Stomach (tissue), 9 donors: ENCODE measurements around the gene CACNA2D3. TPM values are rescaled to one million over a fixed set of nuclear protein-coding genes. Genes with fewer than 3 reads are reported as not detected.

Experiments
- DNase-seq, 2 donors: peaks; one replicate each; pipeline versions ENCODE4 v3.0.0 to v3.0.0-alpha.2; 2013 to 2019
- H3K27ac ChIP-seq, 5 donors: fragments of 200-600 bp in 4 of 5; sonication (generic) in 4 of 5; one replicate each; pipeline ENCODE4 v1.5.1; 2013 to 2019; ENCODE audit warnings: mild to moderate bottlenecking in 1 of 5, moderate library complexity in 1 of 5
- H3K27me3 ChIP-seq, 3 donors: fragments of 200-600 bp; sonication (generic); one replicate each; pipeline ENCODE4 v1.5.1; 2017 to 2019; ENCODE audit warnings: mixed run types in 1 of 3
- H3K36me3 ChIP-seq, 4 donors: fragments of 200-600 bp; sonication (generic); 1 replicate in 3 of 4; 2 replicates in 1 of 4; pipeline ENCODE4 v1.5.1; 2016 to 2019
- H3K4me1 ChIP-seq, 4 donors: fragments of 200-600 bp; sonication (generic); one replicate each; pipeline ENCODE4 v1.5.1; 2016 to 2019
- H3K4me3 ChIP-seq, 4 donors: fragments of 200-600 bp; sonication (generic) in 3 of 4; one replicate each; pipeline ENCODE4 v1.5.1; 2016 to 2019; ENCODE audit warnings: mild to moderate bottlenecking in 1 of 4
- H3K9me3 ChIP-seq, 4 donors: fragments of 200-600 bp; sonication (generic); one replicate each; pipeline ENCODE4 v1.5.1; 2016 to 2019
- EP300 ChIP-seq: sonication (generic); formaldehyde crosslinking; IDR thresholded peaks from one replicate; pipeline ENCODE4 v1.6.1; 2017; ENCODE audit warnings: antibody characterized with exemption
- POLR2A ChIP-seq, 4 donors: fragments of 450-650 bp; IDR thresholded peaks; one replicate each; pipeline ENCODE4 v1.6.1; 2016; ENCODE audit warnings: antibody characterized with exemption in 4 of 4, control low read depth in 2 of 4, mild to moderate bottlenecking in 1 of 4, moderate library complexity in 1 of 4
- POLR2AphosphoS5 ChIP-seq, 3 donors: sonication (generic); formaldehyde crosslinking; IDR thresholded peaks; one replicate each; pipeline ENCODE4 v1.6.1; 2016; ENCODE audit warnings: antibody characterized with exemption in 3 of 3
- WGBS, 5 donors: extraction: QIAGEN DNeasy Blood & Tissue Kit in 3 of 5; methylation state at CpG; one replicate each; pipeline versions ENCODE4 v1.1.5 to v1.1.7; 2013 to 2018; 5-methylcytosine and 5-hydroxymethylcytosine counted together
- intact Hi-C: fragments of 100-400 bp; cut with DNase I; formaldehyde crosslinking; loops from one replicate; pipeline ENCODE4 v1.15.1; 2023; ENCODE audit warnings: low total_unique reads
- polyA plus RNA-seq, 3 donors: library from polyadenylated mRNA; stranded (reverse); fragments of 200-250 nt; gene quantifications; one replicate each; pipeline ENCODE4 v1.2.3, GENCODE V29; 2013
- total RNA-seq, 5 donors: library from RNA; depleted of rRNA; stranded (reverse); fragments of >200 nt; gene quantifications; one replicate each; pipeline versions ENCODE4 v1.1.0 to v1.2.3, GENCODE V29; 2014 to 2016
- TF ChIP-seq, protein P1 (sequence below), 7 experiments: fragments of 450-650 bp in 4 of 7; fragments of 200-600 bp in 3 of 7; sonication (generic) in 3 of 7; IDR thresholded peaks; one replicate each; pipeline ENCODE4 v1.5.1; 2016 to 2019; ENCODE audit warnings: antibody characterized with exemption in 7 of 7, control low read depth in 2 of 7, mild to moderate bottlenecking in 1 of 7
- donor health status: healthy with polysubstance abuse.
- donor health status: Bipolar disorder and iron deficiency.
- donor health status: healthy.

CACNA2D3 gene
- total and polyA plus RNA-seq, 8 donors = 0.56 to 54.0 (median 2.9) TPM; not detected in 1

DNA sequence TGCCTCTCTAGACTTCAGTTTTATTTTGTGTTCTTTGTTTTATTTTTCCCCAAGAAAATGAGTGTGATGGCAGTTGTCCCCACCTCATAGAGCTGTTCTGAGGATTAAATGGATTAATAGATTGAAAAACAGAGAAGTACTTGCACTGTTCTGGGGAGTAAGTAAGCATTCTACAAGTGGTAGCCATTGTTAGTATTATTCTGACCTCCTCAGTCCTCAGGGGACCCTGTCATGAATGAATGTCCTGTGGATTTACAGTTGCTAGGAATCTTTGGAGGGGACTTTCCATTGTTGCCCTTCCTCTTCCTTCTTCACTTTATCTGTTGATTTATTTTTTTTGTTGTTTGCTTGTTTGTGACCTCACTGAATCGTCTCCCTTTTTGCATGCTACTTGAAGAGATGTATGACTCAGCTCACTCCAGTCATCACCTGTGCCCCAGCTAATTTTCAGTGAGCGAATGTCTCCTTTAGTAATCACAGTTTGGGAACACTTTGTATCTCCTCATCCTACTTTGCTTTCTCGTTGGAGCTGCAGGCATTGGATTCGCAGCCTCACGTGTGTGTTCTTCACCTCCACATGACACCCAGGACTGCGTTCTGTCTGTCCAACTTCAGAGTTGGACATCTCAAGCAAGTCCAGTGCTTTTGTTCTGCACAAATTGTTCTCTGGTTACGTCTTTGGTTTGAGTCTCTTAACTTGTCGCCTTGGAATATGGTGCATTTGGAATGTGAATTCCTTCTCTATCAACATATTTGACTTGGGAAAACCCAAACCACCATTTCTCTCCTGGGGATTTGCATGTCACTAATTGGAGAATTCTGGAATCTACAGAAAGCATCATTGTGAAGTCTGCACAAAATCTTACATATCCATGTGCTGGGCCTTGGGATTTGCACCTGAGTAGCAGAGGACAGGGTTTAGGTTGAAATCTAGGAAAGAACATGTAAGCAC is 751.0 kb downstream of the CACNA2D3 start:
- no peak for TF ChIP-seq EP300
- TF ChIP-seq POLR2A (IDR thresholded peaks at IDR 0.05) = no peak
- TF ChIP-seq, protein P1, sequence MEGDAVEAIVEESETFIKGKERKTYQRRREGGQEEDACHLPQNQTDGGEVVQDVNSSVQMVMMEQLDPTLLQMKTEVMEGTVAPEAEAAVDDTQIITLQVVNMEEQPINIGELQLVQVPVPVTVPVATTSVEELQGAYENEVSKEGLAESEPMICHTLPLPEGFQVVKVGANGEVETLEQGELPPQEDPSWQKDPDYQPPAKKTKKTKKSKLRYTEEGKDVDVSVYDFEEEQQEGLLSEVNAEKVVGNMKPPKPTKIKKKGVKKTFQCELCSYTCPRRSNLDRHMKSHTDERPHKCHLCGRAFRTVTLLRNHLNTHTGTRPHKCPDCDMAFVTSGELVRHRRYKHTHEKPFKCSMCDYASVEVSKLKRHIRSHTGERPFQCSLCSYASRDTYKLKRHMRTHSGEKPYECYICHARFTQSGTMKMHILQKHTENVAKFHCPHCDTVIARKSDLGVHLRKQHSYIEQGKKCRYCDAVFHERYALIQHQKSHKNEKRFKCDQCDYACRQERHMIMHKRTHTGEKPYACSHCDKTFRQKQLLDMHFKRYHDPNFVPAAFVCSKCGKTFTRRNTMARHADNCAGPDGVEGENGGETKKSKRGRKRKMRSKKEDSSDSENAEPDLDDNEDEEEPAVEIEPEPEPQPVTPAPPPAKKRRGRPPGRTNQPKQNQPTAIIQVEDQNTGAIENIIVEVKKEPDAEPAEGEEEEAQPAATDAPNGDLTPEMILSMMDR (IDR thresholded peaks at IDR 0.05) = no peak
- no peak for TF ChIP-seq POLR2AphosphoS5 (IDR thresholded peaks at IDR 0.05)
- no peak for DNase-seq
- no peaks in the 10 kb centered on the region for H3K9me3 ChIP-seq
- H3K4me1 ChIP-seq = peaks cover 0 to 4% (median 0%) of the 10 kb centered on the region in 4 donors
- no peaks in the 10 kb centered on the region for H3K36me3 ChIP-seq
- H3K4me3 ChIP-seq = no peak overlapping the region
- no peak overlapping the region for H3K27ac ChIP-seq
- intact Hi-C loops = no loop called here
- H3K27me3 ChIP-seq = no peaks in the 10 kb centered on the region
- 80 to 84% (median 81%) methylated on average over 8 of the region's 8 CpGs for WGBS, 5 donors

DNA sequence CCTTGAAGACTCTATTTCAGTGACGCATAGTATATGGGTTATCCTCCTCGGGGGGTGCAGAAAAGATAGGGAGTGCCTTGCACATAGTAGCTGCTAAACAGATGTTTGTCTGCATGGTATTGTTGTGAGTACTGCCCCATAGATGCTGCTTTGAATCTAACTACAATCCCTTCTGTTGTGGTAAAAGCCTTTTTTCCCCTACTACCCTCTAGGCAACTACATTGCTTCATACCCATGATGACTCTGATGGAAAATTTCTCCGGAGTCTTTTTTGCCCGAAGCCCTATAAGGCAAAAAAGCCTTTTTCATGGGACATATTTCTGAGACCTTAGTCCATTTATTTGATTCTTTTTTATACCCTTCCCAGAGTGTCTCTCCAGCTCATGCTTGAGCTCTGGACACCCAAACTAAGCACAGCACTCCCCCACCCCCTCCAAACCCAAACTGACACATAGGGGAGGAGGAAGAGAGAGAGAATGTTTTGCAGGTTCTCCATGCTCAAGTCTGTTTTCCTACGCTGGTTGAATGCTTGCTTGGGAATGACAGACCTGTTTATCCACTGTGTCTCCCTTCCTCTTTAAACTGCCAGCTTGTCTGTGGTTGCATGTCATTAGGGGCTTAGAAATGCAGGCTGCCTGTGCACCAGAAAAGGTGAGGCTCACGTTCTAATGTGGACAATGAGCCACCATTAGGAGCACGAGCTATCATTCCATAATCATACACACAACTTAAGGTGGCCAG is 752.6 kb downstream of the CACNA2D3 start:
- H3K27me3 ChIP-seq = no peaks in the 10 kb centered on the region
- no peaks in the 10 kb centered on the region for H3K36me3 ChIP-seq
- WGBS, 5 donors = 74 to 81% (median 76%) methylated on average over 7 of the region's 7 CpGs
- no peak overlapping the region for H3K4me3 ChIP-seq
- H3K27ac ChIP-seq = no peak overlapping the region
- H3K4me1 ChIP-seq = peaks cover 0 to 4% (median 0%) of the 10 kb centered on the region in 4 donors
- H3K9me3 ChIP-seq = no peaks in the 10 kb centered on the region
- no peak for TF ChIP-seq POLR2AphosphoS5 (IDR thresholded peaks at IDR 0.05)
- no peak for DNase-seq
- intact Hi-C loops = no loop called here

DNA sequence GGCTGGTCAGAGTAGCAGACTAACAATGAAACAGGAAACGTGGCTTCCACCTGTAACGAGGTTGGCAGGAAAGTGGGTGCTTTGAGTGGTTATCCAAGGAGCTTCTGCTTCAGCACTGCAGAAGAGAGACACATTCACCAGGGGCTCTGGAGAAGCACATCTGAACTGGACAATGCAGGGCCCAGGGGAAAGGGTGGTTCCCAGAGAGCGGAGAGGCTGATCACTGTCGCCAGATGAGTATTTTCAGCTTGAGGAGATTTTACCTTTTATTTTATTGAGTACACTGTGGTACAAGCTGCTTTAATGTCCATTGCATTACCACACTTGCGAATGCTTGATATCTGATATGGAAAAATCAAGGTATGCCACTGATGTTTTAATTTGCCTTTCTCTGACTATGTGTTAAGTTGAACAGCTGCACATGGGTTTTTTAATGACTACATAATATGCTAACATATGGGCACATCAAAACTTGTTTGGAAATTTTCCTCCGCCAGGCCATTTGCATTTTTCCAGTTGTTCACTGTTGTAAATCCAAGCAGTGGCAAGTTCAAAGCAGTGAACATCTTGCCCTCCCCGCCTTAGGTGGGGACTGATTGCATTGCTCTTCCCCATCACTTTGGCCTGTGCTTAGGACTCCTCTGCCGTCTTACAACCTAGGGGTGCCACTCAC is 753.4 kb downstream of the CACNA2D3 start:
- Histone ChIP-seq H3K9me3 (no peaks in the 10 kb centered on the region), H3K27ac (no peak overlapping the region), H3K4me3 (no peak overlapping the region), H3K36me3 (no peaks in the 10 kb centered on the region), H3K27me3 (no peaks in the 10 kb centered on the region), H3K4me1 (no peaks in the 10 kb centered on the region)
- intact Hi-C loops = no loop called here
- DNase-seq = no peak
- TF ChIP-seq EP300 = no peak
- TF ChIP-seq POLR2A (IDR thresholded peaks at IDR 0.05) = no peak
- TF ChIP-seq POLR2AphosphoS5 (IDR thresholded peaks at IDR 0.05) = no peak
- TF ChIP-seq, protein P1 (IDR thresholded peaks at IDR 0.05) = no peak
- WGBS, 5 donors = 81 to 86% (median 83%) methylated on average over 8 of the region's 8 CpGs

DNA sequence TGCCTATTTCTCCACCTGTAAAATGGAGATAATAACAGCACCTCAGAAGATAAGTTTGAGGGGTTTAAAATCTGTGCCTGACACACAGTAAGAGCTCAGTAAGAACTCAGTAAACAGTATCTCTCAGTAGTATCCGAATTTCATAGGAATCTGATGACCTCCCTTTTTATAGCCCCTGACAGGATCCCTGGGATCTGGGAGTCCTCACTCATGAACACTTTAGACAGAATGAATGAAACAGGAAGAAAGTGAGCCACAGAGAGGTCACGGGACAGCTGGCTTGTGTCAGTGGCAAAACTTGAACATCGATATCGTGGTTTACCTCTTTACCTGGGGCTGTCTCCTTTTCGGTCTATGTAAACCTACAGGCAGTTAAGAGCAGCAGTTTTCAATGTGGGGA is 754.3 kb downstream of the CACNA2D3 start:
- intact Hi-C loops = no loop called here
- TF ChIP-seq POLR2AphosphoS5 (IDR thresholded peaks at IDR 0.05) (no peak), POLR2A (IDR thresholded peaks at IDR 0.05) (no peak), EP300 (no peak)
- TF ChIP-seq, protein P1 (IDR thresholded peaks at IDR 0.05) = no peak
- no peak for DNase-seq
- Histone ChIP-seq H3K9me3 (no peaks in the 10 kb centered on the region), H3K27me3 (no peaks in the 10 kb centered on the region), H3K4me3 (no peak overlapping the region), H3K36me3 (no peaks in the 10 kb centered on the region), H3K4me1 (no peaks in the 10 kb centered on the region), H3K27ac (no peak overlapping the region)
- WGBS, 5 donors = 78 to 86% (median 80%) methylated on average over 5 of the region's 5 CpGs
